Measurements from ENCODE around the gene NHSL2. TPM values are rescaled to one million over a fixed set of nuclear protein-coding genes. Genes with fewer than 3 reads are reported as not detected.
"Not testable (repeated sequence)": the region's sequence is repeated elsewhere in the genome, so short reads cannot be mapped to it uniquely, and the experiment has no call there.

Gene NHSL2
- total RNA-seq = 4.7 TPM

DNA sequence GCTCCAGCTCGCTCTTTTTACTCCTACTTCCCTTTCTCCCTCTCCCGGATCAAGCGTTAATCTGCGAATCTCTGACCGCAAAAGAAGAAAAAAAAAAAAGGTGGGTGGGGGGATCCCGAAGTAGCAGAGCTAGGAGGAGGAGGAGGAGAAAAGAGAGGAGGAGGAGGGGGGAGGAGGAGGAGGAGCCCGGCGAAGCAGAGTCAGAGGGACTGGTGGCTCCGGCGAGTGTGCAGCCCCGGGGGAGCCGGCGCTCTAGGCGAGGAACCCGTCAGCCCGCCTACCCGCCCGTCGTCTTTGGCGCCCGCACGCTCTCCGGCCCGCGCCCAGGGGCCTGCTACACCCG is at the start of gene NHSL2:
Gene NHSL2, plus strand, starts transcription at position 203 of the 343 bp plus-strand sequence.
- H3K4me3 ChIP-seq (ENCODE audit: low read length in 3 of 3) = peak within 1 kb of the TSS; percentile 38 to 58 (median 46)
- no peaks in the 10 kb centered on the region for H3K9me3 ChIP-seq (ENCODE audit: control insufficient read depth in 3 of 3, low read length in 3 of 3)
- H3K27ac ChIP-seq (ENCODE audit: low read depth, low read length) = no peak within 1 kb of the TSS
- peak within 1 kb of the TSS in 1 of 3 donors; percentile 38 for H3K9ac ChIP-seq (ENCODE audit: low read depth in 1 of 3, low read length in 3 of 3)
- no peaks in the 10 kb centered on the region for H3K36me3 ChIP-seq (ENCODE audit: control insufficient read depth in 3 of 3, insufficient read depth in 3 of 3, low read length in 3 of 3)
- H3K27me3 ChIP-seq (ENCODE audit: control insufficient read depth in 3 of 3, insufficient read depth in 3 of 3, low read length in 3 of 3) = peaks cover 0 to 41% (median 4%) of the 10 kb centered on the region in 3 donors
- no peaks in the 10 kb centered on the region for H3K4me1 ChIP-seq (ENCODE audit: control insufficient read depth in 3 of 3, insufficient read depth in 3 of 3, low read length in 3 of 3)

DNA sequence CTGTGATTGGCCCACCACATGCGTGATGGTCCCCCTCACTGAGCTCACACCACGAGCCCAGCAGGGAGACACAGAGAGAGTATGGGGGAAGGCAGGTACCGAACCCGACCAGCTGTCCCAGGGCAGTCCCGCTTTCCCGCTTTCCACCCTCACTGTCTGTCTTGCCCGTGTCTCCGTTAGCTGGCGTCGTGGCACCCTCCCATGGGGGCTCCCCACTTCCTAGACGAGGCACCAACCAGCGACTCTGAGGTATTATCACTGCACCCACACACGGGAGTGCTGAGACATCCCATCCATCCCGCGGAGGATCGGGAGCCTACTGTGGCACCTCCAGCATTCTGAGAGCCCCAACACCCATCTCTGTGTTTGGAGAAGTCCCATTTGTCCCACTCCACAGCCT is 43.0 kb upstream of the NHSL2 start:
- H3K4me3 ChIP-seq (ENCODE audit: low read length in 3 of 3) = no peak overlapping the region
- H3K9me3 ChIP-seq (ENCODE audit: control insufficient read depth in 3 of 3, low read length in 3 of 3) = no peaks in the 10 kb centered on the region
- no peak overlapping the region for H3K27ac ChIP-seq (ENCODE audit: low read depth, low read length)
- H3K36me3 ChIP-seq (ENCODE audit: control insufficient read depth in 3 of 3, insufficient read depth in 3 of 3, low read length in 3 of 3) = no peaks in the 10 kb centered on the region
- peaks cover 0 to 29% (median 3%) of the 10 kb centered on the region in 3 donors for H3K27me3 ChIP-seq (ENCODE audit: control insufficient read depth in 3 of 3, insufficient read depth in 3 of 3, low read length in 3 of 3)
- no peaks in the 10 kb centered on the region for H3K4me1 ChIP-seq (ENCODE audit: control insufficient read depth in 3 of 3, insufficient read depth in 3 of 3, low read length in 3 of 3)
- no peak overlapping the region for H3K9ac ChIP-seq (ENCODE audit: low read depth in 1 of 3, low read length in 3 of 3)

- not testable (repeated sequence) for H3K36me3 ChIP-seq (ENCODE audit: control insufficient read depth in 3 of 3, insufficient read depth in 3 of 3, low read length in 3 of 3); H3K4me3 ChIP-seq (ENCODE audit: low read length in 3 of 3); H3K27ac ChIP-seq (ENCODE audit: low read depth, low read length); H3K9ac ChIP-seq (ENCODE audit: low read depth in 1 of 3, low read length in 3 of 3); H3K9me3 ChIP-seq (ENCODE audit: control insufficient read depth in 3 of 3, low read length in 3 of 3); H3K4me1 ChIP-seq (ENCODE audit: control insufficient read depth in 3 of 3, insufficient read depth in 3 of 3, low read length in 3 of 3)
- H3K27me3 ChIP-seq (ENCODE audit: control insufficient read depth in 3 of 3, insufficient read depth in 3 of 3, low read length in 3 of 3) = peaks cover 0 to 32% (median 3%) of the 10 kb centered on the region in 3 donors
Observed at GRCh38 chrX:71869566-71869965, 41.1 kb upstream of the NHSL2 start.

- Histone ChIP-seq H3K9me3 (ENCODE audit: control insufficient read depth in 3 of 3, low read length in 3 of 3) (no peaks in the 10 kb centered on the region), H3K9ac (ENCODE audit: low read depth in 1 of 3, low read length in 3 of 3) (no peak overlapping the region), H3K27ac (ENCODE audit: low read depth, low read length) (no peak overlapping the region), H3K4me1 (ENCODE audit: control insufficient read depth in 3 of 3, insufficient read depth in 3 of 3, low read length in 3 of 3) (no peaks in the 10 kb centered on the region), H3K27me3 (ENCODE audit: control insufficient read depth in 3 of 3, insufficient read depth in 3 of 3, low read length in 3 of 3) (peaks cover 0 to 36% (median 3%) of the 10 kb centered on the region in 3 donors), H3K4me3 (ENCODE audit: low read length in 3 of 3) (no peak overlapping the region), H3K36me3 (ENCODE audit: control insufficient read depth in 3 of 3, insufficient read depth in 3 of 3, low read length in 3 of 3) (no peaks in the 10 kb centered on the region)
Observed at GRCh38 chrX:71870208-71871098, 40.2 kb upstream of the NHSL2 start.

DNA sequence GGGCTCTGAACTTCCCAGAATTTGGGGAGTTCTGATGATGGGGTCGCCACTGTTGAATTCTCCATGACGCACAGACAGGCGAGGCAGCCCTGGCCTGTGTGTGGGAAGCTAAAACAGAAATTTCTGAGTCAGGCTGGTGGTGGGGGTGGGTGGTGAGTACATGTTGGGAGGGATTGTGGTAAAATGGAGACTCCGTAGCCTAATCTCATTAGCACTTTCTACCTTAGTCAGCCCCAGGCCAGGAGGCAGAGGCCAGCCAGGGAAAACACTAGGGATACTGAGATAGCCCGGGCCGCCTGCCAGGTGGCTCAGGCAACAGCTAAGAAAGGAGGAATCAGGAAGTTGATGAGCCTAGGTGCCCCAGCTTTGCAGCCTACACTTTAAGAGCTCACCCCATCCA is 39.3 kb upstream of the NHSL2 start:
- H3K9ac ChIP-seq (ENCODE audit: low read depth in 1 of 3, low read length in 3 of 3) = no peak overlapping the region
- no peak overlapping the region for H3K27ac ChIP-seq (ENCODE audit: low read depth, low read length)
- H3K36me3 ChIP-seq (ENCODE audit: control insufficient read depth in 3 of 3, insufficient read depth in 3 of 3, low read length in 3 of 3) = no peaks in the 10 kb centered on the region
- no peaks in the 10 kb centered on the region for H3K4me1 ChIP-seq (ENCODE audit: control insufficient read depth in 3 of 3, insufficient read depth in 3 of 3, low read length in 3 of 3)
- H3K9me3 ChIP-seq (ENCODE audit: control insufficient read depth in 3 of 3, low read length in 3 of 3) = no peaks in the 10 kb centered on the region
- H3K4me3 ChIP-seq (ENCODE audit: low read length in 3 of 3) = no peak overlapping the region
- H3K27me3 ChIP-seq (ENCODE audit: control insufficient read depth in 3 of 3, insufficient read depth in 3 of 3, low read length in 3 of 3) = peaks cover 0 to 35% (median 3%) of the 10 kb centered on the region in 3 donors

- Histone ChIP-seq H3K36me3 (ENCODE audit: control insufficient read depth in 3 of 3, insufficient read depth in 3 of 3, low read length in 3 of 3) (no peaks in the 10 kb centered on the region), H3K27ac (ENCODE audit: low read depth, low read length) (no peak overlapping the region), H3K4me3 (ENCODE audit: low read length in 3 of 3) (no peak overlapping the region), H3K9ac (ENCODE audit: low read depth in 1 of 3, low read length in 3 of 3) (no peak overlapping the region), H3K27me3 (ENCODE audit: control insufficient read depth in 3 of 3, insufficient read depth in 3 of 3, low read length in 3 of 3) (peaks cover 0 to 24% (median 3%) of the 10 kb centered on the region in 3 donors), H3K4me1 (ENCODE audit: control insufficient read depth in 3 of 3, insufficient read depth in 3 of 3, low read length in 3 of 3) (no peaks in the 10 kb centered on the region), H3K9me3 (ENCODE audit: control insufficient read depth in 3 of 3, low read length in 3 of 3) (no peaks in the 10 kb centered on the region)
Observed at GRCh38 chrX:71872542-71873458, 37.8 kb upstream of the NHSL2 start.

DNA sequence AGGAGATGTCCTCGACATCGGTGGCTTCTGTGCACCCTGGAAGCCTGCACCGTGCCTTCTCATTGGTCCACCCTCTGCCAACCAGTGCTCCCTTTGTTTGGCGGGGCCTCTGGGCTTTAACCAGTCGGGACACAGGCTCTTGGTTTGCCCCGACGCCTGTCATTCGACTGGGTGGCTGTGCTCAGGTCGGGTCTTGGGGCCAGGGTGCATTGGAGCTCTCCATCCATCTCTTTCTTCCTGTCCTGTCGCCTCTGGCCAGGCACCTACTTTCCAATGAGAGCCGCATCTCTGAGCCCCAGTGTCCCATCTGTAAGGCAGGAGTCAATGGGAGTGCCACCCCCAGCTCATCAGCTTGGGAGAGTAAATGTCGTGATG is 37.2 kb upstream of the NHSL2 start:
- Histone ChIP-seq H3K27me3 (ENCODE audit: control insufficient read depth in 3 of 3, insufficient read depth in 3 of 3, low read length in 3 of 3) (peaks cover 0 to 17% (median 3%) of the 10 kb centered on the region in 3 donors), H3K27ac (ENCODE audit: low read depth, low read length) (no peak overlapping the region), H3K36me3 (ENCODE audit: control insufficient read depth in 3 of 3, insufficient read depth in 3 of 3, low read length in 3 of 3) (no peaks in the 10 kb centered on the region), H3K4me1 (ENCODE audit: control insufficient read depth in 3 of 3, insufficient read depth in 3 of 3, low read length in 3 of 3) (no peaks in the 10 kb centered on the region), H3K4me3 (ENCODE audit: low read length in 3 of 3) (no peak overlapping the region), H3K9ac (ENCODE audit: low read depth in 1 of 3, low read length in 3 of 3) (no peak overlapping the region), H3K9me3 (ENCODE audit: control insufficient read depth in 3 of 3, low read length in 3 of 3) (no peaks in the 10 kb centered on the region)

GRCh38 chrX:71876841-71877240 is 33.8 kb upstream of the NHSL2 start:
- not testable (repeated sequence) for H3K9ac ChIP-seq (ENCODE audit: low read depth in 1 of 3, low read length in 3 of 3); H3K4me1 ChIP-seq (ENCODE audit: control insufficient read depth in 3 of 3, insufficient read depth in 3 of 3, low read length in 3 of 3); H3K27me3 ChIP-seq (ENCODE audit: control insufficient read depth in 3 of 3, insufficient read depth in 3 of 3, low read length in 3 of 3); H3K9me3 ChIP-seq (ENCODE audit: control insufficient read depth in 3 of 3, low read length in 3 of 3); H3K36me3 ChIP-seq (ENCODE audit: control insufficient read depth in 3 of 3, insufficient read depth in 3 of 3, low read length in 3 of 3); H3K27ac ChIP-seq (ENCODE audit: low read depth, low read length); H3K4me3 ChIP-seq (ENCODE audit: low read length in 3 of 3)

DNA sequence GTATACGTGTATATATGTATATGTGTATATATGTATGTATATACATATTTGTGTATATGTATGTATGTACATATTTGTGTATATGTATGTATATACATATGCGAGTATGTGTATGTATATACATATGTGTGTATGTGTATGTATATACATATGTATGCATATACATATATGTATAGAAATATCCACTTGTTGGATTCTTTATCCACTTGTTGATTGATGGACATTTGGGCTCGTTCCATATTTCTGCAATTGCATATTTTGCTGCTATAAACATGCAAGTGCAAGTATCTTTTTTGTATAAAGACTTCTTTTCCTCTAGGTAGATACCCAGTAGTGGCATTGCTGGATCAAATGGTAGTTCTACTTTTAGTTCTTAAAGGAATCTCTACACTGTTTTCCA is 25.5 kb upstream of the NHSL2 start:
- H3K9ac ChIP-seq (ENCODE audit: low read depth in 1 of 3, low read length in 3 of 3) = no peak overlapping the region
- no peaks in the 10 kb centered on the region for H3K27me3 ChIP-seq (ENCODE audit: control insufficient read depth in 3 of 3, insufficient read depth in 3 of 3, low read length in 3 of 3)
- H3K4me1 ChIP-seq (ENCODE audit: control insufficient read depth in 3 of 3, insufficient read depth in 3 of 3, low read length in 3 of 3) = no peaks in the 10 kb centered on the region
- H3K4me3 ChIP-seq (ENCODE audit: low read length in 3 of 3) = no peak overlapping the region
- H3K9me3 ChIP-seq (ENCODE audit: control insufficient read depth in 3 of 3, low read length in 3 of 3) = peaks cover 0 to 2% (median 0%) of the 10 kb centered on the region in 3 donors
- H3K27ac ChIP-seq (ENCODE audit: low read depth, low read length) = no peak overlapping the region
- no peaks in the 10 kb centered on the region for H3K36me3 ChIP-seq (ENCODE audit: control insufficient read depth in 3 of 3, insufficient read depth in 3 of 3, low read length in 3 of 3)

GRCh38 chrX:71895607-71896006 is 15.0 kb upstream of the NHSL2 start:
- H3K9me3 ChIP-seq (ENCODE audit: control insufficient read depth in 3 of 3, low read length in 3 of 3) = no peaks in the 10 kb centered on the region
- no peak overlapping the region for H3K27ac ChIP-seq (ENCODE audit: low read depth, low read length)
- H3K36me3 ChIP-seq (ENCODE audit: control insufficient read depth in 3 of 3, insufficient read depth in 3 of 3, low read length in 3 of 3) = no peaks in the 10 kb centered on the region
- H3K4me1 ChIP-seq (ENCODE audit: control insufficient read depth in 3 of 3, insufficient read depth in 3 of 3, low read length in 3 of 3) = no peaks in the 10 kb centered on the region
- H3K4me3 ChIP-seq (ENCODE audit: low read length in 3 of 3) = no peak overlapping the region
- no peaks in the 10 kb centered on the region for H3K27me3 ChIP-seq (ENCODE audit: control insufficient read depth in 3 of 3, insufficient read depth in 3 of 3, low read length in 3 of 3)
- H3K9ac ChIP-seq (ENCODE audit: low read depth in 1 of 3, low read length in 3 of 3) = no peak overlapping the region
